HepG2 (cell line): ENCODE data around the gene FAM83G. TPM values are rescaled to one million over a fixed set of nuclear protein-coding genes. Genes with fewer than 3 reads are reported as not detected.

Experiments used
- AFF4 ChIP-seq: sonication (generic); formaldehyde crosslinking; IDR thresholded peaks from 2 replicates; pipeline ENCODE4 v1.4.0; 2020; ENCODE audit warnings: missing genetic modification reagents
- CBFB ChIP-seq: sonication (generic); formaldehyde crosslinking; IDR thresholded peaks from 2 replicates; pipeline ENCODE4 v1.4.0; 2020; ENCODE audit warnings: missing genetic modification reagents
- FOXP1 ChIP-seq, 2 experiments: fragments of 450-650 bp in 1 of 2; IDR thresholded peaks; 2 replicates each; pipeline ENCODE4 v1.6.1; 2017 to 2018; ENCODE audit warnings: antibody characterized with exemption in 1 of 2
- MED8 ChIP-seq: sonication (generic); formaldehyde crosslinking; IDR thresholded peaks from 2 replicates; pipeline ENCODE4 v1.8.1; 2023; ENCODE audit warnings: mild to moderate bottlenecking, missing genetic modification reagents; ENCODE audit not compliant: insufficient replicate concordance
- MYPOP ChIP-seq: sonication (generic); formaldehyde crosslinking; IDR thresholded peaks from 2 replicates; pipeline ENCODE4 v1.8.1; 2023; ENCODE audit warnings: mild to moderate bottlenecking, moderate library complexity, missing genetic modification reagents
- PCBP2 ChIP-seq: fragments of 200-400 bp; formaldehyde crosslinking; optimal IDR thresholded peaks from 2 replicates; pipeline ENCODE3; 2018; ENCODE audit warnings: low read length, low read depth; ENCODE audit not compliant: poor library complexity, severe bottlenecking
- SAP130 ChIP-seq: IDR thresholded peaks from 2 replicates; pipeline ENCODE4 v1.6.1; 2016; ENCODE audit warnings: low read depth
- SMARCC2 ChIP-seq: fragments of 450-650 bp; IDR thresholded peaks from 2 replicates; pipeline ENCODE4 v1.6.1; 2017; ENCODE audit warnings: antibody characterized with exemption, mild to moderate bottlenecking
- SRSF9 ChIP-seq: fragments of 200-400 bp; formaldehyde crosslinking; IDR thresholded peaks from 2 replicates; pipeline ENCODE4 v1.6.1; 2018; ENCODE audit warnings: borderline replicate concordance, mild to moderate bottlenecking, low read depth, low read length; ENCODE audit not compliant: insufficient read depth, poor library complexity, severe bottlenecking
- ZBTB7B ChIP-seq: sonication (generic); formaldehyde crosslinking; IDR thresholded peaks from 2 replicates; pipeline ENCODE4 v1.4.0; 2020; ENCODE audit warnings: missing genetic modification reagents
- ZMYM2 ChIP-seq: sonication (generic); formaldehyde crosslinking; IDR thresholded peaks from 2 replicates; pipeline ENCODE4 v1.8.0; 2022; ENCODE audit warnings: mild to moderate bottlenecking, missing genetic modification reagents
- ZNF18 ChIP-seq: sonication (generic); formaldehyde crosslinking; IDR thresholded peaks from 2 replicates; pipeline ENCODE4 v1.8.0; 2022; ENCODE audit warnings: mild to moderate bottlenecking, missing genetic modification reagents; ENCODE audit not compliant: insufficient replicate concordance
- ZNF318 ChIP-seq: sonication (generic); formaldehyde crosslinking; IDR thresholded peaks from 2 replicates; pipeline ENCODE4 v1.4.0; 2020; ENCODE audit warnings: mild to moderate bottlenecking, missing genetic modification reagents
- ZSCAN25 ChIP-seq: sonication (generic); formaldehyde crosslinking; IDR thresholded peaks from 2 replicates; pipeline ENCODE4 v1.8.0; 2022; ENCODE audit warnings: mild to moderate bottlenecking, missing genetic modification reagents
- polyA plus RNA-seq, 8 experiments: library from polyadenylated mRNA; depleted of rRNA in 3 of 8; stranded (reverse) in 7 of 8; unstranded in 1 of 8; fragments of >200 nt; fragmentation: Illumina TruSeq in 4 of 8; extraction: Trizol in 4 of 8; gene quantifications; 2 replicates each; pipeline versions ENCODE4 v1.2.1 to v1.2.3, GENCODE V29; 2011 to 2016; ENCODE audit warnings: low read depth in 4 of 8, missing spikeins in 1 of 8, mixed read lengths in 1 of 8; ENCODE audit not compliant: insufficient read depth in 1 of 8
- total RNA-seq, 5 experiments: library from RNA; depleted of rRNA; stranded (reverse); fragments of >200 nt; fragmentation: Illumina TruSeq; extraction: Trizol; gene quantifications; 2 replicates each; pipeline ENCODE4 v1.2.3, GENCODE V29; 2016; ENCODE audit warnings: low read depth in 1 of 5

The FAM83G gene
- total and polyA plus RNA-seq, 2 of the 13 experiments (the other 11 are each of a cell fraction or from before 2014, with no cell fraction given): 13.7 to 18.6 TPM

- TF ChIP-seq AFF4 (CRISPR knock-in tag) (no peak), ZMYM2 (CRISPR knock-in tag) (no peak), SMARCC2 (no peak), MED8 (peak; percentile 68), ZSCAN25 (0 out of 2 replicates have a peak, but pooled peaks have one; percentile 32), SAP130 (CRISPR knock-in tag) (0 out of 2 replicates have a peak, but pooled peaks have one; percentile 2), ZBTB7B (CRISPR knock-in tag) (no peak), SRSF9 (no peak), ZNF18 (CRISPR knock-in tag) (no peak), ZNF318 (CRISPR knock-in tag) (no peak), PCBP2 (no peak), MYPOP (CRISPR knock-in tag) (0 out of 2 replicates have a peak, but pooled peaks have one; percentile 7), CBFB (CRISPR knock-in tag) (0 out of 2 replicates have a peak, but pooled peaks have one; percentile 18), FOXP1 (IDR thresholded peaks at IDR 0.05) (no peak), FOXP1 (CRISPR knock-in tag; IDR thresholded peaks at IDR 0.05) (no peak)
Observed at GRCh38 chr17:19005137-19005773, 691 bp upstream of the FAM83G start (continued).
